HG03520 (cell line): ENCODE results near the gene TEC.
"Not testable (repeated sequence)": the region's sequence is repeated elsewhere in the genome, so short reads cannot be mapped to it uniquely, and the experiment has no call there.

Experiments
- ATAC-seq: cut with Tn5 transposase; IDR thresholded peaks from one replicate; pipeline ENCODE4 v1.9.1; 2021; ENCODE audit warnings: mild to moderate bottlenecking, moderate library complexity; ENCODE audit not compliant: unreplicated experiment

The TEC gene

GRCh38 chr4:48268956-48269860 lies at the start of gene TEC:
Gene TEC (minus strand): TSS chr4:48269838. CDS start chr4:48228614, 41,224 bp downstream.
- ATAC-seq: peak; percentile 30

- ATAC-seq: no peak
These were observed 46.3 kb upstream of the TEC start for GRCh38 chr4:48315728-48316630.

- ATAC-seq: not testable (repeated sequence)
These were observed 45.1 kb upstream of the TEC start for GRCh38 chr4:48314746-48315145.

GRCh38 chr4:48311896-48312295 lies 42.3 kb upstream of the TEC start:
- no peak for ATAC-seq

GRCh38 chr4:48308901-48309300 lies 39.3 kb upstream of the TEC start:
- no peak for ATAC-seq

GRCh38 chr4:48307528-48307927 lies 37.9 kb upstream of the TEC start:
- no peak for ATAC-seq

- ATAC-seq: no peak
These were observed 35.9 kb upstream of the TEC start for GRCh38 chr4:48305508-48305907.

- ATAC-seq: no peak
These were observed 30.4 kb upstream of the TEC start for GRCh38 chr4:48300004-48300403.

- no peak for ATAC-seq
These were observed 29.9 kb upstream of the TEC start for GRCh38 chr4:48299560-48299959.

- no peak for ATAC-seq
These were observed 27.7 kb upstream of the TEC start for GRCh38 chr4:48297256-48297846.

- peak; percentile 81 for ATAC-seq
These were observed 26.7 kb upstream of the TEC start for GRCh38 chr4:48296365-48296764.

- ATAC-seq: no peak
These were observed 25.5 kb upstream of the TEC start for GRCh38 chr4:48295116-48295515.

GRCh38 chr4:48292218-48292790 lies 22.7 kb upstream of the TEC start:
- ATAC-seq: not testable (repeated sequence)

- ATAC-seq: no peak
These were observed 20.6 kb upstream of the TEC start for GRCh38 chr4:48290146-48290772.

- ATAC-seq: not testable (repeated sequence)
These were observed 16.4 kb upstream of the TEC start for GRCh38 chr4:48286060-48286459.

GRCh38 chr4:48285640-48286039 lies 16.0 kb upstream of the TEC start:
- ATAC-seq: not testable (repeated sequence)

GRCh38 chr4:48275686-48276085 lies 6.0 kb upstream of the TEC start:
- no peak for ATAC-seq

GRCh38 chr4:48275247-48275646 lies 5.6 kb upstream of the TEC start:
- ATAC-seq: no peak

GRCh38 chr4:48271626-48272025 lies 2.0 kb upstream of the TEC start:
- no peak for ATAC-seq

GRCh38 chr4:48270951-48271473 lies 1.4 kb upstream of the TEC start:
- ATAC-seq: no peak
